ENCODE measurements around the gene CACNA1B.

The CACNA1B gene

DNA sequence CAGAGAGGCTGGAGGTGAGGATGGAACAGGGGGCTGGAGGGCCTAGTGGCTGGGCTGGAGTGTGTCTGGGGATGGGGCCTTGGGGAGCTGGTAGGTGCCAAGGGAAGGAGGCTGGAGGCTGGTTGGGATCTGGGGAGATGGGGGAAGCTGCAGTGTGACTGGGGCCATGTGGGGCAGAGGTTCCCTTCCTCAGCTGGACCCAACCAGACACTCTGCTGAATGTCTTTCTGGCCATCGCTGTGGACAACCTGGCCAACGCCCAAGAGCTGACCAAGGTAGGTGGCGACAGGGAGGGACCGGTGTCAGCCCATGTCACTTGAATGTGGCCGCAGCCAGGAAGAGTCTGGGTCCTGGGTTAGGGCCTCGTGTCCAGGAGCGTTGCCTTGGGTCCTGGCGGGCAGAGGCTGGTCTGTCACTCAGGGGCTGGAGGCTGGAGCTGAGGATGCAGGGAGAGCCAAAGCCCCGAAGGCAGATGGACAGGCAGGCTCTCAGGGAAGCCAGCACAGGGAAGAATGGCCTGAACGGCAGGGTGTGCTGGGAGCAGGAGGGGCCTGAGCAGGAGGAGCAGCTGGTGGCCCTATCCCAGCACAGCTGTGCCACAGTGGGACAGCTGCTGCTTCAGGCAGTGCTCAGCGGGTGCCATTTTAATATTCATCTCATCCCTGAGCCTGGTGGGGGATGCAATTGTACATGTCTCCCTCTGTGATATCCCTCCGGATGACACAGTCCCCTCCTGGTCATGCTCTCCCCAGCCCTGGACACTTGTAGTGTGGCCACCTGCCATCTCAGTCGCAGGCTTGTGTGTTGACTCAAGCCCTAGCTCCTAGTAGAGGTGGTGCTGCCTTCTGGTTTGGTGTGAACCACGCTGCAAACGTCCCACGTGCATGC is 132.5 kb downstream of the CACNA1B start:
- no peaks in the 10 kb centered on the region for H3K36me3 ChIP-seq (ENCODE audit: control insufficient read depth in 1 of 2, insufficient read depth in 2 of 2, low read depth in 1 of 2, low read length in 2 of 2)
- no peak overlapping the region for H3K4ac ChIP-seq (ENCODE audit: low read depth in 1 of 2, low read length in 2 of 2)
- no peak overlapping the region for H2BK5ac ChIP-seq (ENCODE audit: low read depth, low read length, poor library complexity, severe bottlenecking)
- H3K14ac ChIP-seq (ENCODE audit: low read length in 2 of 2): no peak overlapping the region
- H3K9me3 ChIP-seq (ENCODE audit: control insufficient read depth, low read length): no peaks in the 10 kb centered on the region
- H3K27me3 ChIP-seq (ENCODE audit: control insufficient read depth in 1 of 2, insufficient read depth in 1 of 2, low read length in 2 of 2): peaks cover 0 to 13% of the 10 kb centered on the region in 2 experiments
- no peak overlapping the region for H3K18ac ChIP-seq (ENCODE audit: low read depth in 1 of 2, low read length in 2 of 2)
- no peak overlapping the region for H2BK15ac ChIP-seq (ENCODE audit: low read depth, poor library complexity, severe bottlenecking)
- DNase-seq: no peak
- H3K4me2 ChIP-seq (ENCODE audit: low read length, poor library complexity, severe bottlenecking): no peak overlapping the region
- H4K91ac ChIP-seq (ENCODE audit: low read length): no peak overlapping the region
- H2BK12ac ChIP-seq (ENCODE audit: low read length in 2 of 2): no peak overlapping the region
- H2AK5ac ChIP-seq (ENCODE audit: low read length, severe bottlenecking): no peak overlapping the region
- peak overlapping the region in 1 of 2 experiments; percentile 34 for H3K4me3 ChIP-seq (ENCODE audit: insufficient read depth in 1 of 2, low read depth in 1 of 2, low read length in 2 of 2)
- H2AFZ ChIP-seq (ENCODE audit: low read depth, low read length): no peak overlapping the region
- no peak overlapping the region for H3K23ac ChIP-seq (ENCODE audit: low read length in 2 of 2)
- H3K27ac ChIP-seq (ENCODE audit: low read length, poor library complexity, severe bottlenecking): no peak overlapping the region
- no peak overlapping the region for H2BK120ac ChIP-seq (ENCODE audit: low read depth, low read length)
- H4K8ac ChIP-seq (ENCODE audit: low read length): no peak overlapping the region
- H3K9ac ChIP-seq (ENCODE audit: low read length): no peak overlapping the region
- 78% methylated on average over 16 of the region's 16 CpGs for WGBS
- no peaks in the 10 kb centered on the region for H3K79me1 ChIP-seq (replicated peaks; ENCODE audit: low read length, poor library complexity, severe bottlenecking)
- H3K4me1 ChIP-seq (ENCODE audit: control insufficient read depth, insufficient read depth, low read depth, low read length): no peaks in the 10 kb centered on the region

DNA sequence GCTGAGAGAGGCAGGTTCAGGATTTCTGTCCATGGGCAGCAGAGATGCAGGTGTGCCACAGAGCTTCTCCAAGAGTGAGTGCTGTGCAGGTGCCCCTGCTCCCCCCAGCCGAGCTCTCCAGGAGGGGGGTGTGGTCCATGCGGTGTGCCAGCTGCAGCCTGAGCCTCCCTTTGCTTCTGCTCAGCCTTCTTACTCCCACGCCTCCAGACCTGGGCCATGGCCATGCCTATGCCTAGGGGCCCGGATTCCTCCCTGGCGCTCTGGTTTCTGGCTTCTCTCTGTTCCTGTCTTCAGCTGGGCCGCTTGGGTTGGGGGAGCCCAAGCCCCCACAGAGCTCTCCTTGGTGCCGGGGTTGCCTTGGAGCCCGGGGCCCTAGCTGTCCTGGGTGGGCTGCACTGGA is 133.3 kb downstream of the CACNA1B start:
- DNase-seq: no peak
- 85% methylated on average over 8 of the region's 8 CpGs for whole genome bisulfite sequencing

DNA sequence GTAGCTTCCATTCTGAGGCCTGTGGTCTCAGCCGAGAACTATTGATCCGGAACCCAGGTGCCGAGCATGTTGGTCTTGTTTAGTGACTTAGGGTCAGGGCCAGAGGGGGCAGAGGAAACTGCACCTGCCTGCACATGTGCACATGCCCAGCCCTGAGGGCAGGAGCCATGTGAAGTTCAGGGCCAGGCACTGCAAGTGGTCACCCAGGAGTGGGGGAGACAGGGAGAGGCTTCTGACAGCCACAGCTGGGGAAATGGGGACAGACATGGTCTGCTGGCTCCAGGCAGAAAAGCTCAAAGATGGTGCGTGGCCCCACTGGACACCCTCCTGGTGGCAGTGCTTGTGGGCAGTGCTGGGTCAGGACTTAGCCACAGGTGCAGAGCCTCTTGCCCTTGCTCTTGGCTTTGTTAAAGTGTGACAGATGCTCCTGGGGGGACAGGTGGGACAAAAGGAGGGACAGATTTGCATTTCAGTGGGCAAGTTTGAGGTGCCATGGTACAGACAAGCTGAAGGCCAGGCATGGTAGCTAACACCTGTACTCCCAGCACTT is 134.4 kb downstream of the CACNA1B start:
- Histone ChIP-seq H3K27me3 (ENCODE audit: control insufficient read depth in 1 of 2, insufficient read depth in 1 of 2, low read length in 2 of 2) (peaks cover 0 to 29% of the 10 kb centered on the region in 2 experiments), H3K4me2 (ENCODE audit: low read length, poor library complexity, severe bottlenecking) (no peak overlapping the region), H2BK12ac (ENCODE audit: low read length in 2 of 2) (no peak overlapping the region), H3K79me1 (replicated peaks; ENCODE audit: low read length, poor library complexity, severe bottlenecking) (no peaks in the 10 kb centered on the region), H4K8ac (ENCODE audit: low read length) (no peak overlapping the region), H2BK120ac (ENCODE audit: low read depth, low read length) (no peak overlapping the region), H2BK5ac (ENCODE audit: low read depth, low read length, poor library complexity, severe bottlenecking) (no peak overlapping the region), H2BK15ac (ENCODE audit: low read depth, poor library complexity, severe bottlenecking) (no peak overlapping the region), H3K14ac (ENCODE audit: low read length in 2 of 2) (no peak overlapping the region), H3K4me1 (ENCODE audit: control insufficient read depth, insufficient read depth, low read depth, low read length) (no peaks in the 10 kb centered on the region), H2AFZ (ENCODE audit: low read depth, low read length) (no peak overlapping the region), H2AK5ac (ENCODE audit: low read length, severe bottlenecking) (no peak overlapping the region), H3K4ac (ENCODE audit: low read depth in 1 of 2, low read length in 2 of 2) (no peak overlapping the region), H4K91ac (ENCODE audit: low read length) (no peak overlapping the region), H3K9me3 (ENCODE audit: control insufficient read depth, low read length) (no peaks in the 10 kb centered on the region), H3K9ac (ENCODE audit: low read length) (no peak overlapping the region), H3K18ac (ENCODE audit: low read depth in 1 of 2, low read length in 2 of 2) (no peak overlapping the region), H3K27ac (ENCODE audit: low read length, poor library complexity, severe bottlenecking) (no peak overlapping the region), H3K23ac (ENCODE audit: low read length in 2 of 2) (no peak overlapping the region), H3K4me3 (ENCODE audit: insufficient read depth in 1 of 2, low read depth in 1 of 2, low read length in 2 of 2) (no peak overlapping the region), H3K36me3 (ENCODE audit: control insufficient read depth in 1 of 2, insufficient read depth in 2 of 2, low read depth in 1 of 2, low read length in 2 of 2) (no peaks in the 10 kb centered on the region)
- 87% methylated on average over 4 of the region's 4 CpGs for WGBS
- DNase-seq: no peak

More for the DNA sequence above, 133.3 kb downstream of the CACNA1B start:
- Histone ChIP-seq H2BK120ac (ENCODE audit: low read depth, low read length) (no peak overlapping the region), H3K4me2 (ENCODE audit: low read length, poor library complexity, severe bottlenecking) (no peak overlapping the region), H2BK12ac (ENCODE audit: low read length in 2 of 2) (no peak overlapping the region), H3K23ac (ENCODE audit: low read length in 2 of 2) (no peak overlapping the region), H4K91ac (ENCODE audit: low read length) (no peak overlapping the region), H2AFZ (ENCODE audit: low read depth, low read length) (no peak overlapping the region), H2BK15ac (ENCODE audit: low read depth, poor library complexity, severe bottlenecking) (no peak overlapping the region), H3K27ac (ENCODE audit: low read length, poor library complexity, severe bottlenecking) (no peak overlapping the region), H3K14ac (ENCODE audit: low read length in 2 of 2) (no peak overlapping the region), H3K9me3 (ENCODE audit: control insufficient read depth, low read length) (no peaks in the 10 kb centered on the region), H3K18ac (ENCODE audit: low read depth in 1 of 2, low read length in 2 of 2) (no peak overlapping the region), H3K9ac (ENCODE audit: low read length) (no peak overlapping the region), H4K8ac (ENCODE audit: low read length) (no peak overlapping the region), H3K4me1 (ENCODE audit: control insufficient read depth, insufficient read depth, low read depth, low read length) (no peaks in the 10 kb centered on the region), H2BK5ac (ENCODE audit: low read depth, low read length, poor library complexity, severe bottlenecking) (no peak overlapping the region), H3K4ac (ENCODE audit: low read depth in 1 of 2, low read length in 2 of 2) (no peak overlapping the region), H2AK5ac (ENCODE audit: low read length, severe bottlenecking) (no peak overlapping the region), H3K36me3 (ENCODE audit: control insufficient read depth in 1 of 2, insufficient read depth in 2 of 2, low read depth in 1 of 2, low read length in 2 of 2) (no peaks in the 10 kb centered on the region), H3K79me1 (replicated peaks; ENCODE audit: low read length, poor library complexity, severe bottlenecking) (no peaks in the 10 kb centered on the region), H3K4me3 (ENCODE audit: insufficient read depth in 1 of 2, low read depth in 1 of 2, low read length in 2 of 2) (no peak overlapping the region), H3K27me3 (ENCODE audit: control insufficient read depth in 1 of 2, insufficient read depth in 1 of 2, low read length in 2 of 2) (peaks cover 0 to 17% of the 10 kb centered on the region in 2 experiments)

DNA sequence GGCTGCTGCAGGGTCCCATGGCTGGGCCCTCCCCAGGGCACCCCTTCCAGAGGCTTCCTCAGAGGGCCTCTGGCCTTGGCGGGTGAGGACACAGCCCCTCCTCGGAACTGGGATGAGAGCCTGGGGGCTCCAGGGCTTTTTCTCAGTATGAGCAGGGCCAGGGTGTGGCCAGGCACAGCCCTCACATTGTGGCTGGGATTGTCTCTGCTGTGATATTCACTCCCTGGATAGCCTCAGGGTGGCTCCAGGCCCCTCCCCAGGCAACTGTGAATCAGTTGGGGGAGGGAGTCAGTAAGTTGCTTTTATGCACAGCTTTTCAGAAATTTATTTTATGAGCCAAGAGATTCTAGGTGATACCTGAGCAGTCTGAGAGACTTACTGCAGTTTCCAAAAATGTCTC is 135.7 kb downstream of the CACNA1B start:
- Histone ChIP-seq H4K91ac (ENCODE audit: low read length) (no peak overlapping the region), H3K18ac (ENCODE audit: low read depth in 1 of 2, low read length in 2 of 2) (no peak overlapping the region), H2BK12ac (ENCODE audit: low read length in 2 of 2) (no peak overlapping the region), H3K14ac (ENCODE audit: low read length in 2 of 2) (no peak overlapping the region), H2BK15ac (ENCODE audit: low read depth, poor library complexity, severe bottlenecking) (no peak overlapping the region), H4K8ac (ENCODE audit: low read length) (no peak overlapping the region), H3K79me1 (replicated peaks; ENCODE audit: low read length, poor library complexity, severe bottlenecking) (no peaks in the 10 kb centered on the region), H2BK120ac (ENCODE audit: low read depth, low read length) (no peak overlapping the region), H2AFZ (ENCODE audit: low read depth, low read length) (no peak overlapping the region), H3K36me3 (ENCODE audit: control insufficient read depth in 1 of 2, insufficient read depth in 2 of 2, low read depth in 1 of 2, low read length in 2 of 2) (no peaks in the 10 kb centered on the region), H3K27me3 (ENCODE audit: control insufficient read depth in 1 of 2, insufficient read depth in 1 of 2, low read length in 2 of 2) (peaks cover 0 to 35% of the 10 kb centered on the region in 2 experiments), H3K27ac (ENCODE audit: low read length, poor library complexity, severe bottlenecking) (no peak overlapping the region), H3K4ac (ENCODE audit: low read depth in 1 of 2, low read length in 2 of 2) (no peak overlapping the region), H3K4me1 (ENCODE audit: control insufficient read depth, insufficient read depth, low read depth, low read length) (no peaks in the 10 kb centered on the region), H2BK5ac (ENCODE audit: low read depth, low read length, poor library complexity, severe bottlenecking) (no peak overlapping the region), H3K4me2 (ENCODE audit: low read length, poor library complexity, severe bottlenecking) (no peak overlapping the region), H3K9ac (ENCODE audit: low read length) (no peak overlapping the region), H2AK5ac (ENCODE audit: low read length, severe bottlenecking) (no peak overlapping the region), H3K23ac (ENCODE audit: low read length in 2 of 2) (no peak overlapping the region), H3K4me3 (ENCODE audit: insufficient read depth in 1 of 2, low read depth in 1 of 2, low read length in 2 of 2) (no peak overlapping the region), H3K9me3 (ENCODE audit: control insufficient read depth, low read length) (no peaks in the 10 kb centered on the region)
- WGBS: 84% methylated on average over 2 of the region's 2 CpGs
- no peak for DNase-seq
